K562 (cell line): Measurements from ENCODE around the gene NOTCH1.

Experiments
- CTCF ChIP-seq, 3 experiments: IDR thresholded peaks in 2 of 3; conservative IDR thresholded peaks in 1 of 3; 2 replicates each; pipeline ENCODE4 v1.5.1; 2011 to 2012; ENCODE audit warnings: low read length in 3 of 3, mild to moderate bottlenecking in 3 of 3, control low read depth in 2 of 3, improper control_type of control experiment in 1 of 3, inconsistent platforms in 1 of 3, low read depth in 1 of 3, mixed read lengths in 1 of 3, moderate library complexity in 1 of 3; ENCODE audit not compliant: insufficient read depth in 2 of 3
- MAX ChIP-seq: sonication (generic); formaldehyde crosslinking; IDR thresholded peaks from 2 replicates; pipeline ENCODE4 v1.9.0; 2022; ENCODE audit warnings: mild to moderate bottlenecking, missing genetic modification reagents
- MTA1 ChIP-seq: fragments of 450-650 bp; IDR thresholded peaks from 2 replicates; pipeline ENCODE4 v1.6.1; 2017; ENCODE audit warnings: borderline replicate concordance
- NCOA4 ChIP-seq: fragments of 450-650 bp; IDR thresholded peaks from 2 replicates; pipeline ENCODE4 v1.6.1; 2018; ENCODE audit warnings: mild to moderate bottlenecking; ENCODE audit not compliant: partially characterized antibody
- PHF21A ChIP-seq: fragments of 450-650 bp; IDR thresholded peaks from 2 replicates; pipeline ENCODE4 v1.6.1; 2017; ENCODE audit warnings: low read depth, borderline replicate concordance
- POLR2AphosphoS5 ChIP-seq: IDR thresholded peaks from 2 replicates; pipeline ENCODE4 v1.6.1; 2011; ENCODE audit warnings: mild to moderate bottlenecking, low read depth, low read length, moderate library complexity; ENCODE audit not compliant: control insufficient read depth, insufficient read depth
- RAD21 ChIP-seq, 2 experiments: fragments of 250-450 bp in 1 of 2; fragments of 450-650 bp in 1 of 2; sonication (Bioruptor Pico) in 1 of 2; formaldehyde crosslinking in 1 of 2; IDR thresholded peaks in 1 of 2; conservative IDR thresholded peaks in 1 of 2; 2 replicates each; pipeline versions ENCODE4 v1.4.0 to v1.8.0; 2020 to 2022; ENCODE audit warnings: mild to moderate bottlenecking in 2 of 2, moderate library complexity in 1 of 2
- USF2 ChIP-seq: sonication (generic); formaldehyde crosslinking; IDR thresholded peaks from 2 replicates; pipeline ENCODE4 v1.5.0; 2020; ENCODE audit warnings: missing genetic modification reagents
- ZNF124 ChIP-seq: sonication (generic); formaldehyde crosslinking; IDR thresholded peaks from 2 replicates; pipeline ENCODE4 v1.8.1; 2022; ENCODE audit warnings: missing genetic modification reagents
- ZNF274 ChIP-seq: IDR thresholded peaks from 2 replicates; pipeline ENCODE4 v1.6.1; 2011; ENCODE audit warnings: low read depth, mild to moderate bottlenecking, low read length, moderate library complexity, borderline replicate concordance
- ZNF398 ChIP-seq: fragments of 250-450 bp; sonication (Bioruptor Pico); IDR thresholded peaks from 2 replicates; pipeline ENCODE4 v1.8.0; 2021; ENCODE audit warnings: moderate library complexity, mild to moderate bottlenecking, inconsistent platforms

GRCh38 chr9:136493567-136493971 lies 52.3 kb downstream of the NOTCH1 start:
- TF ChIP-seq CTCF (IDR thresholded peaks at IDR 0.05 in 2 of 3, conservative IDR thresholded peaks at IDR 0.05 in 1 of 3; ENCODE audit: insufficient read depth in 2 of 3, low read depth in 1 of 3, low read length in 3 of 3) (no peak), ZNF274 (no peak), ZNF398 (no peak), MAX (no peak), NCOA4 (no peak), PHF21A (no peak), USF2 (CRISPR knock-in tag) (no peak), POLR2AphosphoS5 (no peak), RAD21 (CRISPR knock-in tag; conservative IDR thresholded peaks at IDR 0.05 in 1 of 2, IDR thresholded peaks at IDR 0.05 in 1 of 2) (no peak), MTA1 (no peak), ZNF124 (CRISPR knock-in tag) (no peak)
